K562 (cell line): ENCODE measurements around the gene WEE1. TPM values are rescaled to one million over a fixed set of nuclear protein-coding genes. Genes with fewer than 3 reads are reported as not detected.
A peak's percentile ranks its signal among the peaks of the same experiment; 100 is the strongest.

Experiments used
- ATF7 ChIP-seq: fragments of 450-650 bp; IDR thresholded peaks from 2 replicates; pipeline ENCODE4 v1.7.1; 2014; ENCODE audit warnings: mild to moderate bottlenecking, moderate library complexity
- BHLHE40 ChIP-seq: IDR thresholded peaks from 2 replicates; pipeline ENCODE4 v1.6.1; 2011; ENCODE audit warnings: low read length, improper control_type of control experiment
- CBFB ChIP-seq: sonication (generic); formaldehyde crosslinking; IDR thresholded peaks from 2 replicates; pipeline ENCODE4 v1.4.0; 2020; ENCODE audit warnings: mild to moderate bottlenecking, missing genetic modification reagents
- CREM ChIP-seq: IDR thresholded peaks from 2 replicates; pipeline ENCODE4 v1.6.1; 2014; ENCODE audit warnings: antibody characterized with exemption, low read depth
- FOXA1 ChIP-seq: fragments of 450-650 bp; IDR thresholded peaks from 2 replicates; pipeline ENCODE4 v1.6.1; 2016; ENCODE audit warnings: mild to moderate bottlenecking, borderline replicate concordance
- FOXA3 ChIP-seq, 2 experiments: fragments of 450-650 bp in 1 of 2; sonication (generic) in 1 of 2; formaldehyde crosslinking; IDR thresholded peaks in 1 of 2; conservative IDR thresholded peaks in 1 of 2; 2 replicates each; pipeline versions ENCODE4 v1.4.0 to v1.8.0; 2020 to 2022; ENCODE audit warnings: mild to moderate bottlenecking in 2 of 2, missing genetic modification reagents in 1 of 2
- FOXP1 ChIP-seq: sonication (generic); formaldehyde crosslinking; IDR thresholded peaks from 2 replicates; pipeline ENCODE4 v1.8.0; 2022; ENCODE audit warnings: mild to moderate bottlenecking, missing genetic modification reagents
- FUS ChIP-seq: fragments of 200-400 bp; formaldehyde crosslinking; optimal IDR thresholded peaks from 2 replicates; pipeline ENCODE3; 2017; ENCODE audit warnings: low read depth, low read length
- ILK ChIP-seq: fragments of 450-650 bp; IDR thresholded peaks from 2 replicates; pipeline ENCODE4 v1.6.1; 2016; ENCODE audit warnings: missing genetic modification characterization, low read depth, mild to moderate bottlenecking, missing compliant biosample characterization, moderate library complexity, borderline replicate concordance
- MEF2D ChIP-seq: conservative IDR thresholded peaks from 2 replicates; pipeline ENCODE4 v1.6.1; 2016; ENCODE audit warnings: low read depth, missing genetic modification characterization, missing compliant biosample characterization
- NFIX ChIP-seq: fragments of 250-450 bp; sonication (Bioruptor Pico); IDR thresholded peaks from 2 replicates; pipeline ENCODE4 v1.4.0; 2020; ENCODE audit warnings: low read depth, mild to moderate bottlenecking, moderate library complexity
- POLR2A ChIP-seq: fragments of 450-650 bp; conservative IDR thresholded peaks from 2 replicates; pipeline ENCODE4 v1.6.1; 2016
- POLR2AphosphoS5 ChIP-seq: IDR thresholded peaks from 2 replicates; pipeline ENCODE4 v1.6.1; 2011; ENCODE audit warnings: mild to moderate bottlenecking, low read depth, low read length, moderate library complexity; ENCODE audit not compliant: control insufficient read depth, insufficient read depth
- RAD21 ChIP-seq, 2 experiments: fragments of 250-450 bp in 1 of 2; fragments of 450-650 bp in 1 of 2; sonication (Bioruptor Pico) in 1 of 2; formaldehyde crosslinking in 1 of 2; IDR thresholded peaks in 1 of 2; conservative IDR thresholded peaks in 1 of 2; 2 replicates each; pipeline versions ENCODE4 v1.4.0 to v1.8.0; 2020 to 2022; ENCODE audit warnings: mild to moderate bottlenecking in 2 of 2, moderate library complexity in 1 of 2
- RNF2 ChIP-seq: sonication (generic); IDR thresholded peaks from 2 replicates; pipeline ENCODE4 v1.6.1; 2016
- SMARCA4 ChIP-seq: fragments of 450-650 bp; IDR thresholded peaks from 2 replicates; pipeline ENCODE4 v1.6.1; 2016
- SMARCB1 ChIP-seq: IDR thresholded peaks from 2 replicates; pipeline ENCODE4 v1.6.1; 2011; ENCODE audit warnings: improper control_type of control experiment, low read depth; ENCODE audit not compliant: insufficient read length
- SNIP1 ChIP-seq: fragments of 450-650 bp; IDR thresholded peaks from 2 replicates; pipeline ENCODE4 v1.7.1; 2017; ENCODE audit warnings: low read depth, mild to moderate bottlenecking
- SUPT5H ChIP-seq: fragments of 450-650 bp; IDR thresholded peaks from 2 replicates; pipeline ENCODE4 v1.6.1; 2016
- TCF3 ChIP-seq: sonication (generic); formaldehyde crosslinking; IDR thresholded peaks from 2 replicates; pipeline ENCODE4 v1.4.0; 2020; ENCODE audit warnings: mild to moderate bottlenecking, missing genetic modification reagents
- TEAD4 ChIP-seq, 2 experiments: sonication (generic) in 1 of 2; formaldehyde crosslinking in 1 of 2; IDR thresholded peaks; 2 replicates each; pipeline versions ENCODE4 v1.6.1 to v1.8.0; 2012 to 2022; ENCODE audit warnings: borderline replicate concordance in 1 of 2, inconsistent platforms in 1 of 2, low read length in 1 of 2, mild to moderate bottlenecking in 1 of 2, missing genetic modification reagents in 1 of 2
- ZNF212 ChIP-seq: fragments of 450-650 bp; formaldehyde crosslinking; IDR thresholded peaks from 2 replicates; pipeline ENCODE4 v1.4.0; 2020; ENCODE audit warnings: mild to moderate bottlenecking
- polyA plus RNA-seq, 8 experiments: library from polyadenylated mRNA; depleted of rRNA in 4 of 8; stranded (reverse) in 5 of 8; unstranded in 3 of 8; fragments of >200 nt; fragmentation: Nextera tagmentation in 2 of 8; fragmentation: Illumina TruSeq in 1 of 8; extraction: Ambion mirVana in 2 of 8; extraction: Trizol in 1 of 8; gene quantifications; 2 replicates each; pipeline versions ENCODE4 v1.2.1 to v1.2.3, GENCODE V29; 2011 to 2014; ENCODE audit warnings: inconsistent platforms in 1 of 8, missing spikeins in 1 of 8
- total RNA-seq, 7 experiments: library from RNA; depleted of rRNA in 6 of 7; stranded (reverse); fragments of >200 nt in 6 of 7; fragmentation: Illumina TruSeq in 2 of 7; extraction: Trizol in 2 of 7; gene quantifications; 2 replicates each; pipeline versions ENCODE4 v1.2.1 to v1.2.3, GENCODE V29; 2011 to 2021; ENCODE audit warnings: low replicate concordance in 1 of 7
- TF ChIP-seq, protein P1 (sequence below): fragments of 250-450 bp; sonication (Bioruptor Pico); IDR thresholded peaks from 2 replicates; pipeline ENCODE4 v1.4.0; 2020; ENCODE audit warnings: mild to moderate bottlenecking, moderate library complexity

WEE1 gene
- total and polyA plus RNA-seq, 9 of the 15 experiments (the other 6 are each of a cell fraction or from before 2014, with no cell fraction given) = 21.9 to 99.0 (median 67.4) TPM

DNA sequence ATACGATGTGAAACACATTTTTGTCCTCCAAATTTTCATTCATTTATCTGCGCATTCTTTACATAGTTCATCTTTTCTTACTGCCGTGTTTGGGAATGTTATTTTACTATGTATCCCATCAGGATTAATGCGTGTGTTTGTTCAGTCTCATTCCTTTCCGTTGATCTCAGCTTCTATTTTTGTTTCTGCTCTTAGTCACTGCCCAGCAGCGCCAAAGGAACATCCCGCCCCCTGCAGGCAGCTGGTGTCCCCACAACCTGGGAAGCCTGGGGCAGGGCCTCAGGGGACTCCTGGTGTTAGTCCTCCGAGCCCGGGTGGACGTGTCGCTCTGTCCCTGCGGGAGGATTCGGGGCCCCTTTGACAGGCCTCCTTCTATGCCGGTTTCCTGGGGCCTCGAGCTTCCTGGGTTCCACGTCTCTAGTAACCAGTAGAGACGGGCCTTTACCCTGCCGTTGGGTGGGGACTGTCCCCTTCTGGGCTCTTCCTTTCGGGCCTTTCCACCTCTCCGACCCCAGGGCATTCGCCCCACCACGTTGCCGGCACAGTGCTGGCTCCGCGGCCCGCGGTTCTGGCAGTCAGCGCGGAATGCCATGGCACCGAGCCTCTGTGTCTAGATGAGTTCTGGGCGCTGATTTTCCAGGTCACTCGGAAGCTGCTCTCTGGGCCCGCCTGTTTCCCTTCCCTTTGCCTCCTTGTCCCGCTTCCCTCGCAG lies 39.8 kb downstream of the WEE1 start (continued):
- TF ChIP-seq SNIP1 (no peak), TCF3 (CRISPR knock-in tag) (peak; percentile 30; the same call in 1 of the 2 replicates), ZNF212 (CRISPR knock-in tag) (no peak), CREM (peak; percentile 70), TEAD4 (IDR thresholded peaks at IDR 0.05; ENCODE audit: low read length) (peak; percentile 85), TEAD4 (CRISPR knock-in tag; IDR thresholded peaks at IDR 0.05; ENCODE audit: borderline replicate concordance) (no peak), ATF7 (peak; percentile 98), CBFB (peak; percentile 73; the same call in 1 of the 2 replicates), FOXA1 (peak; percentile 68), POLR2A (peak; percentile 65), RAD21 (CRISPR knock-in tag; conservative IDR thresholded peaks at IDR 0.05 in 1 of 2, IDR thresholded peaks at IDR 0.05 in 1 of 2) (peak; percentile 93), BHLHE40 (peak; percentile 56), SMARCA4 (peak; percentile 83), SMARCB1 (no peak), NFIX (CRISPR knock-in tag) (no peak), SUPT5H (0 out of 2 replicates have a peak, but pooled peaks have one; percentile 18), FOXA3 (CRISPR knock-in tag; conservative IDR thresholded peaks at IDR 0.05 in 1 of 2, IDR thresholded peaks at IDR 0.05 in 1 of 2) (peak; percentile 88 to 91), POLR2AphosphoS5 (peak; percentile 68), RNF2 (0 out of 2 replicates have a peak, but pooled peaks have one; percentile 29), ILK (tag) (no peak), FUS (no peak), MEF2D (peak; percentile 97), FOXP1 (CRISPR knock-in tag) (peak; percentile 48; the same call in 1 of the 2 replicates)
- TF ChIP-seq, protein P1, sequence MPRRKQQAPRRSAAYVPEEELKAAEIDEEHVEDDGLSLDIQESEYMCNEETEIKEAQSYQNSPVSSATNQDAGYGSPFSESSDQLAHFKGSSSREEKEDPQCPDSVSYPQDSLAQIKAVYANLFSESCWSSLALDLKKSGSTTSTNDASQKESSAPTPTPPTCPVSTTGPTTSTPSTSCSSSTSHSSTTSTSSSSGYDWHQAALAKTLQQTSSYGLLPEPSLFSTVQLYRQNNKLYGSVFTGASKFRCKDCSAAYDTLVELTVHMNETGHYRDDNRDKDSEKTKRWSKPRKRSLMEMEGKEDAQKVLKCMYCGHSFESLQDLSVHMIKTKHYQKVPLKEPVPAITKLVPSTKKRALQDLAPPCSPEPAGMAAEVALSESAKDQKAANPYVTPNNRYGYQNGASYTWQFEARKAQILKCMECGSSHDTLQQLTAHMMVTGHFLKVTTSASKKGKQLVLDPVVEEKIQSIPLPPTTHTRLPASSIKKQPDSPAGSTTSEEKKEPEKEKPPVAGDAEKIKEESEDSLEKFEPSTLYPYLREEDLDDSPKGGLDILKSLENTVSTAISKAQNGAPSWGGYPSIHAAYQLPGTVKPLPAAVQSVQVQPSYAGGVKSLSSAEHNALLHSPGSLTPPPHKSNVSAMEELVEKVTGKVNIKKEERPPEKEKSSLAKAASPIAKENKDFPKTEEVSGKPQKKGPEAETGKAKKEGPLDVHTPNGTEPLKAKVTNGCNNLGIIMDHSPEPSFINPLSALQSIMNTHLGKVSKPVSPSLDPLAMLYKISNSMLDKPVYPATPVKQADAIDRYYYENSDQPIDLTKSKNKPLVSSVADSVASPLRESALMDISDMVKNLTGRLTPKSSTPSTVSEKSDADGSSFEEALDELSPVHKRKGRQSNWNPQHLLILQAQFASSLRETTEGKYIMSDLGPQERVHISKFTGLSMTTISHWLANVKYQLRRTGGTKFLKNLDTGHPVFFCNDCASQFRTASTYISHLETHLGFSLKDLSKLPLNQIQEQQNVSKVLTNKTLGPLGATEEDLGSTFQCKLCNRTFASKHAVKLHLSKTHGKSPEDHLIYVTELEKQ (CRISPR knock-in tag) = no peak
